NB4 (cell line): ENCODE results near the gene PCDH7.

ENCODE experiments used
- MYC ChIP-seq: IDR thresholded peaks from 2 replicates; pipeline ENCODE4 v1.6.1; 2011; ENCODE audit warnings: low read depth, low read length
- POLR2A ChIP-seq: IDR thresholded peaks from 2 replicates; pipeline ENCODE4 v1.6.1; 2011; ENCODE audit warnings: mild to moderate bottlenecking; ENCODE audit not compliant: insufficient read length; ENCODE audit errors: extremely low read depth
- TF ChIP-seq, protein P1 (sequence below): IDR thresholded peaks from one replicate; pipeline ENCODE4 v1.5.1; 2012; ENCODE audit warnings: low read depth, low read length
- TF ChIP-seq, protein P2 (sequence below): IDR thresholded peaks from 2 replicates; pipeline ENCODE4 v1.6.1; 2011; ENCODE audit warnings: low read depth, low read length

DNA sequence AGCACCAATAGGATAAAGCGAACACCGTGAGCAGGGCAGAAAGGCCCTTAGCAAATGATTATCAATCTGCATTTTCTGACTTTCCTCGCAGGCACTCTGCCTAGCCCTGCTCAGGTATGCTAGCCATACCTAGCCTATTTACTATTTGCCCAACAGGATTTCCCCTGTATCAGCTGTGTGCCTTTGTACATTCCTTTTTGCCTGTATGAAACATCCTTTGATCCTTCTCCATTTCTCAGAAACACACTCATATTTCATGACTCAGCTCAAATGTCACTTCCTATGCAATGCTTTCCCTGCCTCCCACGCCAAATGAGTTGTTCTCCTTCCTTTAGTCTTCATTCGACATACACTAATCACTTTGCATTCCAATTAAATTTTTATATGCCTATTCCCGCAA, 37.2 kb downstream of the PCDH7 start:
- TF ChIP-seq, protein P1, sequence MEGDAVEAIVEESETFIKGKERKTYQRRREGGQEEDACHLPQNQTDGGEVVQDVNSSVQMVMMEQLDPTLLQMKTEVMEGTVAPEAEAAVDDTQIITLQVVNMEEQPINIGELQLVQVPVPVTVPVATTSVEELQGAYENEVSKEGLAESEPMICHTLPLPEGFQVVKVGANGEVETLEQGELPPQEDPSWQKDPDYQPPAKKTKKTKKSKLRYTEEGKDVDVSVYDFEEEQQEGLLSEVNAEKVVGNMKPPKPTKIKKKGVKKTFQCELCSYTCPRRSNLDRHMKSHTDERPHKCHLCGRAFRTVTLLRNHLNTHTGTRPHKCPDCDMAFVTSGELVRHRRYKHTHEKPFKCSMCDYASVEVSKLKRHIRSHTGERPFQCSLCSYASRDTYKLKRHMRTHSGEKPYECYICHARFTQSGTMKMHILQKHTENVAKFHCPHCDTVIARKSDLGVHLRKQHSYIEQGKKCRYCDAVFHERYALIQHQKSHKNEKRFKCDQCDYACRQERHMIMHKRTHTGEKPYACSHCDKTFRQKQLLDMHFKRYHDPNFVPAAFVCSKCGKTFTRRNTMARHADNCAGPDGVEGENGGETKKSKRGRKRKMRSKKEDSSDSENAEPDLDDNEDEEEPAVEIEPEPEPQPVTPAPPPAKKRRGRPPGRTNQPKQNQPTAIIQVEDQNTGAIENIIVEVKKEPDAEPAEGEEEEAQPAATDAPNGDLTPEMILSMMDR: no peak
- TF ChIP-seq POLR2A (no peak), MYC (no peak)
- TF ChIP-seq, protein P2, sequence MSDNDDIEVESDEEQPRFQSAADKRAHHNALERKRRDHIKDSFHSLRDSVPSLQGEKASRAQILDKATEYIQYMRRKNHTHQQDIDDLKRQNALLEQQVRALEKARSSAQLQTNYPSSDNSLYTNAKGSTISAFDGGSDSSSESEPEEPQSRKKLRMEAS: no peak
